MG63 (cell line): ENCODE measurements around the gene ZNF20. TPM values are rescaled to one million over a fixed set of nuclear protein-coding genes. Genes with fewer than 3 reads are reported as not detected.
"Not testable (repeated sequence)": the region's sequence is repeated elsewhere in the genome, so short reads cannot be mapped to it uniquely, and the experiment has no call there.

Source experiments
- DNase-seq: peaks from one replicate; pipeline ENCODE4 v3.0.0-alpha.2; 2020
- H3K27me3 ChIP-seq: fragments of 250-450 bp; sonication (Bioruptor Pico); 2 replicates; pipeline ENCODE4 v1.5.1; 2020; ENCODE audit warnings: mild to moderate bottlenecking, moderate library complexity
- H3K36me3 ChIP-seq: fragments of 250-450 bp; sonication (Bioruptor Pico); 2 replicates; pipeline ENCODE4 v1.5.1; 2020; ENCODE audit warnings: mild to moderate bottlenecking, moderate library complexity
- H3K4me3 ChIP-seq: fragments of 250-450 bp; sonication (Bioruptor Pico); 2 replicates; pipeline ENCODE4 v1.5.1; 2020; ENCODE audit warnings: mild to moderate bottlenecking, moderate library complexity
- H3K9me3 ChIP-seq: fragments of 250-450 bp; sonication (Bioruptor Pico); 2 replicates; pipeline ENCODE4 v1.5.1; 2020; ENCODE audit warnings: mild to moderate bottlenecking, moderate library complexity
- total RNA-seq: library from RNA; depleted of rRNA; stranded (reverse); fragments of >200 nt; shearing (Covaris generic); gene quantifications from 2 replicates; pipeline ENCODE4 v1.2.3, GENCODE V29; 2014; ENCODE audit warnings: low replicate concordance

The ZNF20 gene
- total RNA-seq, 1 experiment from 2014 or later: 7.5 TPM

DNA sequence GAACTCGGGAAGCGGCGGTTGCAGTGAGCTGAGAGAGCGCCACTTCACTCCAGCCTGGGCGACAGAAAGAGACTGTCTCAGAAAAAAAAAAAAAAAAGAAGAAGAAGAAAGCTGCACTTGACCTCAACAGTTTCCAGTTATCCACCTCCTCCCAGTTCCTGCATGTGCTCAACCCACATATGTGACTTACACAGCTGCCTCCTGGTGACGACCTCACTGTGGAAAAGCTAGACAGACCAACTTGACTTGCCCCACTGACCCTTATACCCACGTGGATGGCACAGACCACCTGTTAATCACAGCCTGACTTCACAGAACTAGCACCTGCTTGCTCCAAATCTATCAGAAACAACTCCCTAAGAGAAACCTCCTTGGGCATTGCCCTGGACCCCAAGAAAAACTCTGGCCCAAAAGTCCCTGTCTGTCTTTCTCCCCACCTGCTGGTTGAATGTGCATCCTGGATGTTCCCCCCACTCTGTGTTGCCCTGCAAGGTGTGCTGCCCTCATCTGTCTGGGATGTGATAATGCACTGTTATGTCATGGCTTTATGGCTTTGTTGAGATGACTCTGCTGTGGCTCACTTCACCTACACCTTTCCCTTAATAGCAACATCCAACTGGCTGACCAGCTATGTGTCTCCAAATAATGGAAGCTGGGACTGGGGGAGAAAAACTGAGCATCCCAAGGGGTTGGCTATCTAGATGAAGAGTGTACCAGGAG is 2.8 kb downstream of the ZNF20 start:
- DNase-seq: no peak
- peaks cover 75% of the 10 kb centered on the region for H3K36me3 ChIP-seq
- no peaks in the 10 kb centered on the region for H3K27me3 ChIP-seq
- no peak overlapping the region for H3K4me3 ChIP-seq
- H3K9me3 ChIP-seq: peaks cover 60% of the 10 kb centered on the region

DNA sequence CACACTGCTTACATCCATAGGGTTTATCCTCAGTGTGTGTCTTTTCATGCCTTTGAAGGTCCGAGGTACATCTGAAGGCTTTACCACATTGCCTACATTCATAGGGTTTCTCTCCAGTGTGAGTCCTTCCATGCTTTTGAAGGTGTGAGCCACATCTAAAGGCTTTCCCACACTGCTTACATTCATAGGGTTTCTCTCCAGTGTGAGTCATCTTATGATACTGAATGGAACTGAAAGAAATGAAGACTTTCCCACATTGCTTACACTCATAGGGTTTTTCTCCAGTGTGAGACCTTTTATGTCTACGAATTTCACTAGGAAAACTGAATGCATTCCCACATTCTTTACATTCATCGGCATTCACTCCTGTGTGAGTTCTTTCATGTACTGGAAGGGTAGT is 7.1 kb downstream of the ZNF20 start:
- H3K9me3 ChIP-seq: peaks cover 79% of the 10 kb centered on the region
- peaks cover 69% of the 10 kb centered on the region for H3K36me3 ChIP-seq
- no peak for DNase-seq
- H3K4me3 ChIP-seq: no peak overlapping the region
- no peaks in the 10 kb centered on the region for H3K27me3 ChIP-seq

DNA sequence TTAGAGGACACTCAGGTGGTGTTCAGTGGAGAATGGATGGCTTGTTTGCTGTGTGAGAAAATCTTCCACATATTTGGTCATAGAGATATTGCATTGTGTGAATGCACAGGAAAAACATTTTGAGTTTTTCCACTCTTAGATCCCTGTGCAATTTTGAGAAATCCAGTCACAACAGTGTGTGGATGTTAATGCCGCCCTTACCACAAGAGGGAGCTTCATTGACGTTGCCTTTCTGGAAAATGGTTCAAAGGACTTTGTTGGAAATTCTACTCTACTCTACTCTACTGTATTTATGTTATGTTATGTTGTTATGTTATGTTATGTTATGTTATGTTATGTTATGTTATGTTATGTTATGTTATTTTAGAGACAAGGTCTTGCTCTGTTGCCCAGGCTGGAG is 13.4 kb downstream of the ZNF20 start:
- Histone ChIP-seq H3K27me3 (no peaks in the 10 kb centered on the region), H3K36me3 (peaks cover 6% of the 10 kb centered on the region), H3K4me3 (no peak overlapping the region), H3K9me3 (peaks cover 27% of the 10 kb centered on the region)
- peak; percentile 19 for DNase-seq

DNA sequence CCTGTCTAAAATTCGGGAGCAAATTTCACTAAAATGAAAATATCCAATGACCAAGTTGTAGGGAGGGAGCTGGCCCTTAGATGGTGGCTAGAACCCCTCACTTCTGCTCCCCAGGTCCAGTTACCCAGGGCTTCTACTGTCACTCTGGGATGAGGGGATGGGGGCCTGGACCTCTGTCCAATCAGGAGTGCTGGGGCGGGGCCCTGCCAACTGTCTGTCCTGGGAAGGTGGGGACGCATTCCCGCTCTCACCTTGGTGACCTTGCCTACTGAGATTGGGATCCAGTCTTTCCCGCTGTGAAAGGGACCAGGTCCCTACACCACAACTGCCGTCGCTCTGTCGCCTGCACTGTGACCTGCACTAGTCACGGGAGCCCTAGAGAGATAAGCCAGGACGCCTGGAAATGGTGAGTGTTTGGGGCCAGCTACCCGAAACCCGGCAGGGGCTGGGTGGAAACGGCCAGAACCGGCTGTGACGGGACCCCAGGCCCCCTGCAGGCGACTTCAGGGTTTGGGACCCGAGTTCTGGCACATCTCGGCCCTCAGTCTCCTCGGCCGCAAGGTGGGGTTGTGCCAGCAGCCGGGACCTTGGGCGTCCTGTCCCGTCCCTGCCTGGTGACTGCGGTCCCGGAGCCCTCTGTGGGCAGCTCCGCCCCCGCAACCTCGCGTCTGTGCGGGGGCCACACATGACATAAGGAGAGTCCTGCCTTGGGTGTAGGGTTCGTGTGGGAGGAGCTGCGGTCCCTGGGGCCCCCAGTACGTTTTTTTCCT is 22.8 kb downstream of the ZNF20 start:
- H3K4me3 ChIP-seq: no peak overlapping the region
- DNase-seq: no peak
- no peaks in the 10 kb centered on the region for H3K27me3 ChIP-seq
- H3K36me3 ChIP-seq: peaks cover 6% of the 10 kb centered on the region
- peaks cover 14% of the 10 kb centered on the region for H3K9me3 ChIP-seq

DNA sequence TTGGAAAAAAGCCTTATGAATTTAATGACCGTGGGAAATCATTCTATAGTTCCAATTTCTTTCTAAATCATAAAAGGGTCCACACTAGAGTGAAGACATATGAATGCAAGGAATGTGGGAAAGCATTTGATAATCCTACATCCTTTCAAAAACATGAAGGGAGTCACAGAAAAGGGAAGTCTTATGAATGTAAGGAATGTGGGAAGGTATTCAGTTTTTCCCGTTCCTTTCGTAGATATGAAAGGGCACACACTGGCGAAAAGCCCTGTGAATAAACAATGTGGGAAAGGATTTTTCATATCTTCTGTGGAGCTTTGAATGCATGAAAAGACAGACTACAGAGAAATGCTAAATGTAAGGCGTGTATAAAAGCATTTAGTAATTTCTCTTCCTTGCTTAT is 27.0 kb downstream of the ZNF20 start:
- H3K4me3 ChIP-seq: no peak overlapping the region
- peaks cover 9% of the 10 kb centered on the region for H3K36me3 ChIP-seq
- H3K27me3 ChIP-seq: no peaks in the 10 kb centered on the region
- DNase-seq: no peak
- H3K9me3 ChIP-seq: peaks cover 36% of the 10 kb centered on the region

DNA sequence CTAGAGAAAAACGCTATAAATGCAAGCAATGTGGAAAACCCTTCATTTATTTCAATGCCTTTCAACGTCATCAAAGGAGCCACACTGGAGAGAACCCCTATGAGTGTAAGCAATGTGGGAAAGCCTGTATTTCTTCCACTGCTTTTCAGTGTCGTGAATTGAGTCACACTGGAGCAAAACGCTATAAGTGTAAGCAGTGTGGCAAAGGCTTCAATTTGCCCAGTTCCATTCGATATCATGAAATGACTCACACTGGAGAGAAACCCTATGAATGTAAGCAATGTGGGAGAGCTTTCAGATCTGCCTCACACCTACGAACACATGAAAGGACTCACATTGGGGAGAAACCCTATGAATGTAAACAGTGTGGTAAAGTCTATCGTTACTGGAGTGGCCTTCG is 27.4 kb downstream of the ZNF20 start:
- Histone ChIP-seq H3K4me3 (no peak overlapping the region), H3K36me3 (peaks cover 9% of the 10 kb centered on the region), H3K9me3 (peaks cover 36% of the 10 kb centered on the region), H3K27me3 (no peaks in the 10 kb centered on the region)
- DNase-seq: no peak

DNA sequence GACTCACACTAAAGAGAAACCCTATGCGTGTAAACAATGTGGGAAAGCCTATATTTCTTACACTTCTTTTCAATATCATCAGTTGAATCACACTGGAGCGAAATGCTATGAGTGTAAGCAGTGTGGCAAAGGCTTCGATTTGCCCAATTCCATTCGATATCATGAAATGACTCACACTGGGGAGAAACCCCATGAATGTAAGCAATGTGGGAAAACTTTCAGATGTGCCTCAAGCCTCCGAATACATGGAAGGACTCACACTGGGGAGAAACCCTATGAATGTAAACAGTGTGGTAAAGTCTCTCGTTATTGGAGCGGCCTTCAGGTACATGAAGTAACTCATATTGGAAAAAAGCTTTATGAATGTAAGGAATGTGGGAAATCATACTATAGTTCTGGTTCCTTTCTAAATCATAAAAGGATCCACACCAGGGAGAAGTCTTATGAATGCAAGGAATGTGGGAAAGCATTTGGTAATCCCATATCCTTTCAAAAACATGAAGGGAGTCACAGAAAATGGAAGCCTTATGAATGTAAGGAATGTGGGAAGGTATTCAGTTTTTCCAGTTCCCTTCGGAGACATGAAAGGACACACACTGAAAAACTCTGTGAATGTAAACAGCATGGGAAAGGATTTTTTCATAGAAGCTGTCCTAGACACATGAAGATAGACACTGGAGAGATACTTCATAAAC is 28.1 kb downstream of the ZNF20 start:
- DNase-seq: no peak
- H3K36me3 ChIP-seq: peaks cover 9% of the 10 kb centered on the region
- peaks cover 34% of the 10 kb centered on the region for H3K9me3 ChIP-seq
- H3K4me3 ChIP-seq: no peak overlapping the region
- no peaks in the 10 kb centered on the region for H3K27me3 ChIP-seq

DNA sequence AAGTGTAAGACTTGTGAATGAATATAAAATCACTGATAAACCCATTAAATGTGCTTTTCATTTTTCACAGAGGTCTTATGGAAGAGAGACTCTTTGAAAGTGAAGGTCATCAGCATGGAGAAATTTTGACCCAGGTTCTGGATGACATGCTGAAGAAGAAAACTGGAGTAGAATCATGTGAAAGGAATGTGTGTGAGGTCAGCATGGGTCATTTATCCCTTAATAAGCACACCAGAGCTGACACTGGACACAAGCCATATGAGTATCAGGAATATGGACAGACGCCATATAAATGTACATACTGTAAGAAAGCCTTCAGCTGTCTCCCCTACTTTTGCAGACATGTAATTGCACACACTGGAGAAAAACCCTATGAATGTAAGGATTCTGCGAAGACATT is 29.0 kb downstream of the ZNF20 start:
- H3K36me3 ChIP-seq: peaks cover 9% of the 10 kb centered on the region
- no peak for DNase-seq
- H3K27me3 ChIP-seq: no peaks in the 10 kb centered on the region
- peaks cover 33% of the 10 kb centered on the region for H3K9me3 ChIP-seq
- no peak overlapping the region for H3K4me3 ChIP-seq

DNA sequence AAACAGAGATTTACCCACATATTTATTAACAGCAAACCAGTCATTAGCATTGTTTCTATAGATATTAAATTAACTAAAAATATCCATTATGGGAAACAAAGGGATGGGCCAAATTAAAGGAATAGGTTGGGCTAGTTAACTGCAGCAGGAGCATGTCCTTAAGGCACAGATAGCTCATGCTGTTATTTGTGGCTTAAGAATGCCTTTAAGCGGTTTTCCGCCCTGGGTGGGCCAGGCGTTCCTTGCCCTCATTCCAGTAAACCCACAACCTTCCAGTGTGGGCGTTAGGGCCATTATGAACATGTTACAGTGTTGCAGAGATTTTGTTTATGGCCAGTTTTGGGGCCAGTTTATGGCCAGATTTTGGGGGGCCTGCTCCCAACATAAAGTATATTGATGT is 36.2 kb downstream of the ZNF20 start:
- not testable (repeated sequence) for H3K27me3 ChIP-seq, H3K36me3 ChIP-seq, H3K4me3 ChIP-seq, DNase-seq
- H3K9me3 ChIP-seq: peaks cover 13% of the 10 kb centered on the region

DNA sequence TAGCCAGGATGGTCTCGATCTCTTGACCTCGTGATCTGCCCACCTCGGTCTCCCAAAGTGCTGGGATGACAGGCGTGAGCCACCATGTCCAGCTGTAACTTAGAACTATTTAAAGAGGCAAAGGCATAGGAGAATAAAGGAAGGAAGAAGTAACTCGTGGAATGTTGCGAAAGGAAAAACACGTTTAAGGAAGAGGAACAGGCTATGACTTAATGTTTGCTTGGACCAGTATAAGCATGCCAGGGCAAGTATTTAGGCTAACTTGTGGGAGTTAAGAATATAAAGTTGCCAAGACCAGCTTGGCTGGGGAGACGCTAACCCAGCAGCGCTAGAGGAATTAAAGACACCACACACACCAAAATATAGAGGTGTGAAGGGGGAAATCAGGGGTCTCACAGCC is 42.1 kb downstream of the ZNF20 start:
- Histone ChIP-seq H3K27me3 (no peaks in the 10 kb centered on the region), H3K4me3 (no peak overlapping the region), H3K9me3 (peaks cover 32% of the 10 kb centered on the region), H3K36me3 (no peaks in the 10 kb centered on the region; the same call in 1 of the 2 replicates)
- no peak for DNase-seq

DNA sequence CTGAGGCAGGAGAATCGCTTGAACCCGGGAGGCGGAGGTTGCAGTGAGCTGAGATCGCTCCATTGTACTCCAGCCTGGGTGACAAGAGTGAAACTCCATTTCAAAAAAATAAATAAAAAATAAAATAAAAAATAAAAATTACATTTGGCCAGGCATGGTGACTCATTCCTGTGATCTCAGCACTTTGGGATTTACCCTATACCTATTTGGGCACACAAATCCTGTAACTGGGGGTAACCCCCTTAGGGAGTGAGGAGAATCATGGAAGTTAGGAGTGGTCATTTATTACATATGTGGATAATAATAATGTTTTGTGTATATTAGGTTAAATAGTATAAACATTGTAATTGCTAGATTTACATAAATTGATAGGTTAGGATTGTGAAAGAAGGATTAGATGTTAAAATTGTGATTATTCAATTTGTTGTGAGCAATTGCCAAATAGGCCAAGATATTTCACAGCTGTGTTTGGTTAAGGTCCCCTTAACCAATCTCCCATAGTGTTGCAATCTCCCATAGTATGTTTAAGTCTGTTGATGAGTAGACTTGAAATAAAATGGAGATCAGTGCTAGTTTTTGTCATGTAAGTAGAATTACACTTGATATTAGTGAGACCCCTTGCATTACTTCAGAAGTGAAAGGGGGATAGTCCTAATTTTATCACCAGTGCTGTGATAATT is 44.9 kb downstream of the ZNF20 start:
- Histone ChIP-seq H3K27me3 (no peaks in the 10 kb centered on the region), H3K9me3 (peaks cover 33% of the 10 kb centered on the region), H3K36me3 (no peaks in the 10 kb centered on the region; the same call in 1 of the 2 replicates), H3K4me3 (no peak overlapping the region)
- DNase-seq: no peak

DNA sequence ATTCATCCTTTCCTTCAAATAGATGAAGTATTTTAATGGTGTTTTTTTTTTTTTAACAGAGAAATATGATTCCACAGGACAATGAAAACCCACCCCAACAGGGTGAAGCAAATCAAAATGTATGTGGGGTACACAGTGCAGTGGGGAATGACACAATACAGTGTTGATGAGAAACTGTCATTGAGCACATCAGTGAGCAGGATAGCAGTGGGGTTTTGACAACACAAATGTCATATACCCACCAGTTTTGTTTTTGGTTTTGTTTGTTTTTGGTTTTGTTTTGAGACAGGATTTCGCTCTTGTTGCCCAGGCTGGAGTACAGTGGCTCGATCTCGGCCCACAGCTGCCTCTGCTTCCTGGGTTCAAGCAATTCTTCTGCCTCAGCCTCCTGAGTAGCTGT is 46.4 kb downstream of the ZNF20 start:
- peaks cover 24% of the 10 kb centered on the region for H3K9me3 ChIP-seq
- H3K27me3 ChIP-seq: no peaks in the 10 kb centered on the region
- H3K4me3 ChIP-seq: no peak overlapping the region
- H3K36me3 ChIP-seq: no peaks in the 10 kb centered on the region; the same call in 1 of the 2 replicates
- DNase-seq: no peak

DNA sequence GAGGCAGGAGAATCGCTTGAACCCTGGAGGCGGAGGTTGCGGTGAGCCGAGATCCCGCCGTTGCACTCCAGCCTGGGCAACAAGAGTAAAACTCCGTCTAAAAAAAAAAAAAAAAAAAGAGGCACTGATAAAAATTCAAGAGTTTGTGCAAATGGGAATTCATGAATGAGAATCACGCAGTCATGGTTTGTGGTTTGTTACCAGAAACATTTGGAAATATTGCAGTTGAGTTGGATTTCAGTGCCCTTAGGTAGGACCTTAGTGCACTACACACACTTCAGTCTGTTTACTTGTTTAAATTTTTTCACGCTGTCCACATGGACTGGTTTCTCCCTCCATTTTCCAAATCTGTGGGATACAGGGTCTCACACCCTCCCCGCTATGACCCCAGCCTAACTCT is 47.2 kb downstream of the ZNF20 start:
- peaks cover 21% of the 10 kb centered on the region for H3K9me3 ChIP-seq
- peak overlapping the region; percentile 57 for H3K4me3 ChIP-seq
- DNase-seq: no peak
- H3K36me3 ChIP-seq: no peaks in the 10 kb centered on the region; the same call in 1 of the 2 replicates
- H3K27me3 ChIP-seq: no peaks in the 10 kb centered on the region

DNA sequence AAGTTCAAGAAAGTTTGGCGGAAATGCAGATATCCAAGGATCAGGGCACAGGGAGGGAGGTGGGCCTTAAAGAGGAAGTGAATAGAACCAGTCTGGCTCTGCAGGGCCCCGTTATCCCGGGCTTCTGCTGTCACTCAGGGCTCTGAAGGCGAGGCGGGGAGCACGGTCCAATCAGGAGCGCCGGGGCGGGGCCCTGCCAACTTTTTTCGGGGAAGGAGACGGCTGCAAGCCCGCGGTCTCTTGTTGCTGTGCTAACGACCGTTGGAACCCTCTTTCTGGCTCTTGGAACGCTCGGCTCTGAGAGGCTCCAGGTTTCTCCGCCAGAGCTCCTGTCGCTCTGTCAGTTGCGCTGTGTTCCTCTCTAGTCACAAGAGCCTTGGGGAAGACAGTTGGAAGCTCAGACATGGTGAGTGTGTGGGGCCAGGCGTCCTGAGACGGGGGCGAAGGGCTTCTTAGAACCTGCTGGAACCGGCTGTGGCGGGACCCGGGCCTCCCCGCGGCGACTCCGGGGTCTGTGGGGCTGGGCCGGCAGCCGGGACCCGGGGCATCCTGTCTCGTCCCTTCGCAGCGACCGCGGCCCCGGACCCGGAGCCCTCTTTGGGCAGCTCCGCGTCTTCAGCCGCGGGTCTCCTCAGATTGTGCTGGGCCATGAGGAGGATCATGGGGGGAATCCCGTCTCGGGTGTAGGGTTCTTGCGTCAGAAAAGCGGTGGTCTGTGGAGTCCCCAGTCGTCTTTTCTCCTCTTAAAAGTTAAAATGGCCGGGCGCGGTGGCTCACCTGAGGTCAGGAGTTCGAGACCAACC is 47.9 kb downstream of the ZNF20 start:
- Histone ChIP-seq H3K27me3 (no peaks in the 10 kb centered on the region), H3K9me3 (peaks cover 22% of the 10 kb centered on the region), H3K4me3 (peak overlapping the region; percentile 57), H3K36me3 (no peaks in the 10 kb centered on the region; the same call in 1 of the 2 replicates)
- peak; percentile 88 for DNase-seq

DNA sequence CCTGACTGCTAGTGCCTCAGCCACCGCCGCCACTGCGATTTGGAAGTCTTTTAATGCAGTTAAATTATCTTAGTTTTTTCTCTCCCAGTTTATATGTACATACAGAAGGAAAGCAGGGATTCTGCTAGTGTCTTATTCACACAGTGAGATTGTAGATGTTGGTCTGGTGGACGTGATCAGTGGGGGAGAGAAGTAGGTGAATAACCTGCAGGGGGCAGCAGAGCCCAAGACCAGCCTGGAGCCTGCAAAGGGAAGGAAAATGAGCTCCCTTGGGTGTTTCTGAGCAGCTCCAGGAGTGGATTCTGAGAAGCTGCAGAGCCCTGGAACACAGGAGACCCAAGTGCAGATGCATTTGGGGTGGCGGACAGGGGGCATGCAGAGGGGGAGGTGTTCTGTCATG is 49.3 kb downstream of the ZNF20 start:
- peak; percentile 47 for DNase-seq
- no peaks in the 10 kb centered on the region; the same call in 1 of the 2 replicates for H3K36me3 ChIP-seq

More for the DNA sequence above, 49.3 kb downstream of the ZNF20 start:
- Histone ChIP-seq H3K27me3 (no peaks in the 10 kb centered on the region), H3K9me3 (peaks cover 31% of the 10 kb centered on the region), H3K4me3 (no peak overlapping the region)
